ENCODE measurements around the gene GMDS.

Gene GMDS

GRCh38 chr6:2147261-2147660, 98.1 kb downstream of the GMDS start:
- no peak for DNase-seq
- intact Hi-C loops (cut with DNase I), result no loop called here

- DNase-seq, result no peak
- intact Hi-C loops (cut with DNase I), result no loop called here
Measured at GRCh38 chr6:2144210-2144609, 101.2 kb downstream of the GMDS start.

GRCh38 chr6:2141644-2142290, 103.6 kb downstream of the GMDS start:
- intact Hi-C loops (cut with DNase I), result no loop called here
- no peak for DNase-seq

GRCh38 chr6:2140438-2141128, 104.8 kb downstream of the GMDS start:
- DNase-seq, result no peak
- intact Hi-C loops (cut with DNase I), result no loop called here

- intact Hi-C loops (cut with DNase I), result no loop called here
- no peak for DNase-seq
Measured at GRCh38 chr6:2135401-2135800, 110.0 kb downstream of the GMDS start.

- no peak for DNase-seq
- intact Hi-C loops (cut with DNase I), result no loop called here
Measured at GRCh38 chr6:2134554-2134953, 110.9 kb downstream of the GMDS start.

- DNase-seq, result no peak
- intact Hi-C loops (cut with DNase I), result no loop called here
Measured at GRCh38 chr6:2133716-2134310, 111.6 kb downstream of the GMDS start.

GRCh38 chr6:2132916-2133315, 112.5 kb downstream of the GMDS start:
- no peak for DNase-seq

GRCh38 chr6:2132416-2132815, 113.0 kb downstream of the GMDS start:
- intact Hi-C loops (cut with DNase I), result no loop called here
- no peak for DNase-seq

More at GRCh38 chr6:2132916-2133315, 112.5 kb downstream of the GMDS start:
- intact Hi-C loops (cut with DNase I), result no loop called here

GRCh38 chr6:2129182-2129621, 116.2 kb downstream of the GMDS start:
- intact Hi-C loops (cut with DNase I), result no loop called here
- DNase-seq, result no peak

- DNase-seq, result no peak
- intact Hi-C loops (cut with DNase I), result no loop called here
Measured at GRCh38 chr6:2127484-2127911, 117.9 kb downstream of the GMDS start.

- DNase-seq, result no peak
- intact Hi-C loops (cut with DNase I), result no loop called here
Measured at GRCh38 chr6:2126351-2126750, 119.1 kb downstream of the GMDS start.

- intact Hi-C loops (cut with DNase I), result no loop called here
- no peak for DNase-seq
Measured at GRCh38 chr6:2125158-2125557, 120.2 kb downstream of the GMDS start.

GRCh38 chr6:2124260-2124709, 121.1 kb downstream of the GMDS start:
- DNase-seq, result no peak
- intact Hi-C loops (cut with DNase I), result no loop called here

GRCh38 chr6:2120912-2121311, 124.5 kb downstream of the GMDS start:
- intact Hi-C loops (cut with DNase I), result no loop called here
- DNase-seq, result no peak

GRCh38 chr6:2119275-2119674, 126.1 kb downstream of the GMDS start:
- no peak for DNase-seq
- intact Hi-C loops (cut with DNase I), result no loop called here

- intact Hi-C loops (cut with DNase I), result no loop called here
- DNase-seq, result no peak
Measured at GRCh38 chr6:2118136-2118535, 127.3 kb downstream of the GMDS start.

GRCh38 chr6:2117447-2117846, 128.0 kb downstream of the GMDS start:
- no peak for DNase-seq
- intact Hi-C loops (cut with DNase I), result no loop called here

- intact Hi-C loops (cut with DNase I), result no loop called here
- DNase-seq, result no peak
Measured at GRCh38 chr6:2116496-2116895, 128.9 kb downstream of the GMDS start.

- DNase-seq, result no peak
- intact Hi-C loops (cut with DNase I), result no loop called here
Measured at GRCh38 chr6:2114100-2114499, 131.3 kb downstream of the GMDS start.

- DNase-seq, result no peak
- intact Hi-C loops (cut with DNase I), result no loop called here
Measured at GRCh38 chr6:2111162-2111677, 134.2 kb downstream of the GMDS start.

GRCh38 chr6:2110504-2110903, 134.9 kb downstream of the GMDS start:
- intact Hi-C loops (cut with DNase I), result no loop called here

More at GRCh38 chr6:2110504-2110903, 134.9 kb downstream of the GMDS start:
- DNase-seq, result no peak

Measured in posterior cingulate gyrus (tissue), 11 donors.